ENCODE measurements around the gene STK10.

Gene STK10

GRCh38 chr5:172189693-172190296 is 1.8 kb upstream of the STK10 start:
- no peak overlapping the region for H3K4me3 ChIP-seq (ENCODE audit: low read length)
- H3K9ac ChIP-seq (ENCODE audit: low read length): no peak overlapping the region
- H3K27ac ChIP-seq (ENCODE audit: low read length): no peak overlapping the region
- no peaks in the 10 kb centered on the region for H4K20me1 ChIP-seq (ENCODE audit: insufficient read depth, low read length)
- H3K27me3 ChIP-seq (ENCODE audit: low read depth, low read length): 0 out of 2 replicates have a peak, but pooled peaks cover 3% of the 10 kb centered on the region
- TF ChIP-seq EZH2phosphoT487 (IDR thresholded peaks at IDR 0.05; ENCODE audit: low read depth): no peak
- TF ChIP-seq, protein P1, sequence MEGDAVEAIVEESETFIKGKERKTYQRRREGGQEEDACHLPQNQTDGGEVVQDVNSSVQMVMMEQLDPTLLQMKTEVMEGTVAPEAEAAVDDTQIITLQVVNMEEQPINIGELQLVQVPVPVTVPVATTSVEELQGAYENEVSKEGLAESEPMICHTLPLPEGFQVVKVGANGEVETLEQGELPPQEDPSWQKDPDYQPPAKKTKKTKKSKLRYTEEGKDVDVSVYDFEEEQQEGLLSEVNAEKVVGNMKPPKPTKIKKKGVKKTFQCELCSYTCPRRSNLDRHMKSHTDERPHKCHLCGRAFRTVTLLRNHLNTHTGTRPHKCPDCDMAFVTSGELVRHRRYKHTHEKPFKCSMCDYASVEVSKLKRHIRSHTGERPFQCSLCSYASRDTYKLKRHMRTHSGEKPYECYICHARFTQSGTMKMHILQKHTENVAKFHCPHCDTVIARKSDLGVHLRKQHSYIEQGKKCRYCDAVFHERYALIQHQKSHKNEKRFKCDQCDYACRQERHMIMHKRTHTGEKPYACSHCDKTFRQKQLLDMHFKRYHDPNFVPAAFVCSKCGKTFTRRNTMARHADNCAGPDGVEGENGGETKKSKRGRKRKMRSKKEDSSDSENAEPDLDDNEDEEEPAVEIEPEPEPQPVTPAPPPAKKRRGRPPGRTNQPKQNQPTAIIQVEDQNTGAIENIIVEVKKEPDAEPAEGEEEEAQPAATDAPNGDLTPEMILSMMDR (IDR thresholded peaks at IDR 0.05; ENCODE audit: low read depth, low read length): no peak
- peaks cover 6% of the 10 kb centered on the region for H3K36me3 ChIP-seq (replicated peaks; ENCODE audit: low read depth, low read length)
- peaks cover 15% of the 10 kb centered on the region for H3K4me1 ChIP-seq (ENCODE audit: low read length)
- no peak overlapping the region for H2AFZ ChIP-seq (ENCODE audit: low read depth, low read length)
- peaks cover 30% of the 10 kb centered on the region for H3K79me2 ChIP-seq (ENCODE audit: low read length)
- no peak overlapping the region for H3K4me2 ChIP-seq (ENCODE audit: low read length)
- H3K9me3 ChIP-seq (ENCODE audit: insufficient read depth, low read length): no peaks in the 10 kb centered on the region

GRCh38 chr5:172188893-172189692 is 1.1 kb upstream of the STK10 start:
- Histone ChIP-seq H3K9ac (ENCODE audit: low read length) (no peak overlapping the region), H3K4me1 (ENCODE audit: low read length) (peaks cover 23% of the 10 kb centered on the region), H4K20me1 (ENCODE audit: insufficient read depth, low read length) (no peaks in the 10 kb centered on the region), H3K36me3 (replicated peaks; ENCODE audit: low read depth, low read length) (peaks cover 11% of the 10 kb centered on the region), H2AFZ (ENCODE audit: low read depth, low read length) (no peak overlapping the region), H3K9me3 (ENCODE audit: insufficient read depth, low read length) (no peaks in the 10 kb centered on the region), H3K27me3 (ENCODE audit: low read depth, low read length) (0 out of 2 replicates have a peak, but pooled peaks cover 3% of the 10 kb centered on the region), H3K4me2 (ENCODE audit: low read length) (peak overlapping the region; percentile 70), H3K4me3 (ENCODE audit: low read length) (peak overlapping the region; percentile 89), H3K27ac (ENCODE audit: low read length) (no peak overlapping the region), H3K79me2 (ENCODE audit: low read length) (peaks cover 37% of the 10 kb centered on the region)
- TF ChIP-seq, protein P1 (IDR thresholded peaks at IDR 0.05; ENCODE audit: low read depth, low read length): no peak
- TF ChIP-seq EZH2phosphoT487 (IDR thresholded peaks at IDR 0.05; ENCODE audit: low read depth): no peak

DNA sequence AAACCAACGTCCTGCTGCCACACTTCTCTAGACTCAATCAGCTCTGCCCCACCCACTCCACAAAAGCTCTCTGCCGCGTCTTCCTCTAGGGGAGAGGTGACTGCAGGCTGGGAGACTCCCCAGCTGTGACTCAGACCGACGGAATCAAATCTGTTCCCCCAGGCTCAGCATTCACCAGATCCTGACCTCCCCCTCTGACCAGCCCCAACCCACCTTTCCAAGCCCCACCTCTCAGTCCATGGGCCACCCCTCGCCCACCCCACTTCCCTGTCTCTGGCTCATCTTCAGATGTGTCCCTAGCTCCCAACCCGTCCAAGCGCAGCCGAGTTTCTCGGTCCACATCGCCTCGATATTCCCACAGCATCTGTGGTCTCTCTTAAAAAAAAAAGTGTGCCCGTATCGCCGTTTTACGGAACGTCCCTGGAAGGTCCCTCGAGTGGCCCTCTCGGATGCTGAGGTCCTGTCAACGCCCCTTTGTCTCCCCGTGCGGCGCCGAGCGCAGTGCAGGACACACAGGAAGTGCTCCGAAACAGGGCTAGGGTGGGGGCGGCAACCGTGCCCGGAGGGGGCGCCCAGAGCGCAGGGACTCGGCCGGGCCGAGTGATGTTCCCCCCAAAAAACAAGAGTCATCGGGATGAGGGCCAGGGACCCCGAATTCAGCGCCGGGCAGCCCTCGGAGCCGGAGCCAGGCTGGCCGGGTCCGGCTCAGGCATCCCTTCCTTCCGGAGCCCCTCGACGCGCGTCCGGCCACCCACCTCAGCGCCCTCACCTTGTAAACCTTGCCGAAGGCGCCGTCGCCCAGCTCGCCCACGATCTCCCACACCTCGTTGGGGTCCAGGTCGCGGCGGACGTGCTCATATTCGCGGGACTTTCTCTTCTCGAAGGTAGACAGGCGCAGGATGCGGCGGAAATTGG is 649 bp downstream of the STK10 start:
- H3K4me2 ChIP-seq (ENCODE audit: low read length): peak overlapping the region; percentile 70
- peak overlapping the region; percentile 57; the same call in 1 of the 2 replicates for H2AFZ ChIP-seq (ENCODE audit: low read depth, low read length)
- no peaks in the 10 kb centered on the region for H4K20me1 ChIP-seq (ENCODE audit: insufficient read depth, low read length)
- H3K9ac ChIP-seq (ENCODE audit: low read length): peak overlapping the region; percentile 95
- peaks cover 29% of the 10 kb centered on the region for H3K4me1 ChIP-seq (ENCODE audit: low read length)
- H3K79me2 ChIP-seq (ENCODE audit: low read length): peaks cover 55% of the 10 kb centered on the region
- H3K36me3 ChIP-seq (replicated peaks; ENCODE audit: low read depth, low read length): peaks cover 23% of the 10 kb centered on the region
- TF ChIP-seq, protein P1 (IDR thresholded peaks at IDR 0.05; ENCODE audit: low read depth, low read length): 0 out of 2 replicates have a peak, but pooled peaks have one; percentile 6
- TF ChIP-seq EZH2phosphoT487 (IDR thresholded peaks at IDR 0.05; ENCODE audit: low read depth): no peak
- H3K9me3 ChIP-seq (ENCODE audit: insufficient read depth, low read length): no peaks in the 10 kb centered on the region
- no peaks in the 10 kb centered on the region for H3K27me3 ChIP-seq (ENCODE audit: low read depth, low read length)
- H3K4me3 ChIP-seq (ENCODE audit: low read length): peak overlapping the region; percentile 89
- H3K27ac ChIP-seq (ENCODE audit: low read length): peak overlapping the region; percentile 90

Data from OCI-LY3 (cell line).